IPS-15b (cell line): ENCODE measurements around the gene TRANK1.

Experiments used
- H3K27me3 ChIP-seq: one replicate; pipeline ENCODE4 v1.6.1; 2013; ENCODE audit warnings: low read length; ENCODE audit not compliant: control insufficient read depth, insufficient read depth
- H3K36me3 ChIP-seq: one replicate; pipeline ENCODE4 v1.6.1; 2013; ENCODE audit warnings: low read length; ENCODE audit not compliant: control insufficient read depth, insufficient read depth
- H3K4me1 ChIP-seq: one replicate; pipeline ENCODE4 v1.6.1; 2013; ENCODE audit warnings: mild to moderate bottlenecking, low read length; ENCODE audit not compliant: control insufficient read depth, insufficient read depth
- H3K4me3 ChIP-seq: one replicate; pipeline ENCODE4 v1.5.1; 2013; ENCODE audit warnings: low read depth, low read length
- H3K9ac ChIP-seq: one replicate; pipeline ENCODE4 v1.6.1; 2013; ENCODE audit warnings: low read depth, mild to moderate bottlenecking, low read length
- H3K9me3 ChIP-seq: one replicate; pipeline ENCODE4 v1.6.1; 2013; ENCODE audit warnings: mild to moderate bottlenecking, low read length; ENCODE audit not compliant: control insufficient read depth, insufficient read depth

TRANK1 gene

DNA sequence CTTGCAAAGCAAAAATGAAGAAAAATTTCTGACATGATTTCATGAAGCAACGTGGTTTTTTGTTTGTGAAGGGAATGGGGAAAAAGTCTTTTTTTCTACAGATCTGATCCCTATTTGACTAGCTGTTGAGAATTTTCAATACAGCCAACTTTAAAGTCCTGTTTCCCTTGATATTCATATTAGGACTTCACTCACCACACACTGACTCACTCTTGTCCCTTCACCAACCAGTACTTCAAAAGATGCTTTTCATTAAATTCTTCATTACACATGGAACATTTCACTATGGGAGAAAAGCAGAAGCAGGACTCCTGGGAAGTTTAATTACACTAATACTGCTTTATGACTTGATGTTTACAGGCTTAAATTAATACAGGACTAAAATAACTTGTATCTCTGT lies 16.6 kb downstream of the TRANK1 start:
- H3K4me1 ChIP-seq, result peaks cover 5% of the 10 kb centered on the region
- H3K9ac ChIP-seq, result no peak overlapping the region
- H3K27me3 ChIP-seq, result no peaks in the 10 kb centered on the region
- no peaks in the 10 kb centered on the region for H3K36me3 ChIP-seq
- no peaks in the 10 kb centered on the region for H3K9me3 ChIP-seq
- no peak overlapping the region for H3K4me3 ChIP-seq

DNA sequence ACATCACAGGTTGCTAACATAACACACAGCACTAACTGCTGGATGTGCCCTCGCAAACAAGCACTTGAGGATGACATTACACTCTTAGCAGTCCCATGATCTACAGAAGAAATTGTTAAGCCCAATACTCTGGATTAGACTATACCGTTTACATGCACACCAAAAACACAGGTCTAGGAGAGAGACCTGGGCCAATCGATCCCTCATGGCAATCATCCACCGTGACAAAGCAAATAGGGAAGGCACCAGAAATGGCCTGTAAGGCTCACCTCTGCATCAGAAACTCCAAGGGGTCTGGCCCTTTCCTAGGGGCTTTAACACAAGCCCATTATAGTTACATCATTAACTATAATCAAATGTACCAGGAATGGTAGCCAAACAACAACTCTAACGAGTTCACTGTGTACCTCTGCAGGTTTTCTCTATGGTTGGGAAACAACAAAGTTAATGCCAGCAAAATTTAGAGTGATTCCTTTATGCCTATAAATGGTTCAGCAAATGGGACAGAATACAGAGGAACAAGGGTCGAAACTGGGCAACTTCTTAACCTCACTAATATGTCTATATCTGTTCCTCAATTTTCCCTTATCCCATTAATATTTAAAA lies 18.5 kb downstream of the TRANK1 start:
- Histone ChIP-seq H3K4me1 (no peaks in the 10 kb centered on the region), H3K9me3 (peaks cover 3% of the 10 kb centered on the region), H3K9ac (no peak overlapping the region), H3K36me3 (no peaks in the 10 kb centered on the region), H3K27me3 (no peaks in the 10 kb centered on the region), H3K4me3 (no peak overlapping the region)

DNA sequence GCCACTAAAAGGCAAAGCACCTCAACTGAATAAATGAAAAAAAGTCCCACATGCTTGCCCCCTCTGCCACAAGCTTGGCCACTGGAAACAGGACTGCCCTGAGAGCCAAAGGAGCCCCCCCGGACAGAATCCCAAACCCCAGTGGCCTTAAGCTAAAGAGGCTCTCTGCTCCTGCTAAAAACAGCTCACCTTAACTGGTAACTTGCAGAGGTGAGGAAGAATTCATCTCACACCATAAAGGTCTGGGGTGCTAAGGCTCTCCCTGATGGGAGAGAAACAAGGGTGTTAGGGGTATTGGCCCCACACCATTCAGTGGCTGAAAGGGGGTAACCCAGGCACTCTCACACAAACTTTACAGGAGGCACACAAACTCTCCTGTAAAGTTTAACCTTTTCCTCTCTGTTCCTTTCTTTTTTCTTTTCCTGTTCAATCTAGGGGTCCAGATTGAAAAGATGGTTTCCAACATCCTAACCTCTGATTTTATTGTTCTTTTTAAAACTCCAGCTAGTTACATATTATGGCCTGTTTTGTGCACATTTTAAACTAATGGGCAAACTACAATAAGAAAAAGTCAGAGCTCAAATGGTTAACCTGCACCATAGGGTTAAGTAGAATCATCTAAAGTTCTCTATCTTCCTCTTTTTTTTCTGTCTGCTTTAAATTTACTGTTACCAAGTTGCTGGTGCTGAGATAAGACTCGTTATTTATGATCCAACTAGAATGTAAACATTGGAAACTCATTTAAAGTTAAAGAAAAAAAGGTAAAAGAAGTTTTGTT lies 19.9 kb downstream of the TRANK1 start:
- no peaks in the 10 kb centered on the region for H3K4me1 ChIP-seq

DNA sequence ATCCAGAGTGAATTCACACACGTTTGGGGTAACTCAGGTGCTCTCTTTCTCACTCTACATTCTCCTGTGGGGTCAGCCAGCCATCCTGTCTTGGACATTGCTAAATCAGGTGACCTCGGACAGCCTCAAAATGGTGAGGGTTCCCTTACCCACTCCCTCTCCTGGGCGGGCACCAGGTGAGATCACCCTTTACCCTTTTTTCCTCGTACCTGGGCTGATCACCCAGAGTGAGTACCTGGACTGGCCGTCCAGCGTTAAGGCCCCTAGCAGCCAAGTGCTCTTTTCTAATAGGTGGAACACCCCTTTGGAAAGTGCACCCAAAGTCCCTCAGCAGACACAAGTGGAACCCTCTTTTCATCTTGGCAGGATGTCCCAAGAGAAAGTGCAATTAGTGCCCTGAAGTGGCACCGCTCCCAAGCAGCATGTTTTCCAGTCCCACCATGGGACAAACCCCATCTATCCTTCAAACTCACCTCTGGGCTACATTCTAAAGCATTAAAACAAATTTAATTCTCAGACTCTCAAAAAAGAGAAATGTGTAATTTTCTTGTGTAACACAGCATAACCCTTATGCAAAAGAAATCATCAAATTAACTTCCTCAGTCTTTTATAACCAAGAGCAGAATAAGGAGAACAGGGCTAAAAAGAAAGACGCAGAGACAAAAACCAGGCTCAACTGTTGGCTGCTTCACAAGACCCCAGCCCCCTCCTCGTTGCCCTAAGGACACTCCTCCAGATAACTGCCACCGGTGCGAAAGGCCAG lies 20.7 kb downstream of the TRANK1 start:
- no peaks in the 10 kb centered on the region for H3K4me1 ChIP-seq
- no peak overlapping the region for H3K9ac ChIP-seq
- no peaks in the 10 kb centered on the region for H3K36me3 ChIP-seq
- peaks cover 8% of the 10 kb centered on the region for H3K9me3 ChIP-seq
- no peaks in the 10 kb centered on the region for H3K27me3 ChIP-seq
- no peak overlapping the region for H3K4me3 ChIP-seq

More for the DNA sequence above, 19.9 kb downstream of the TRANK1 start:
- no peaks in the 10 kb centered on the region for H3K27me3 ChIP-seq
- no peak overlapping the region for H3K4me3 ChIP-seq
- H3K9ac ChIP-seq, result no peak overlapping the region
- H3K9me3 ChIP-seq, result peaks cover 8% of the 10 kb centered on the region
- no peaks in the 10 kb centered on the region for H3K36me3 ChIP-seq

DNA sequence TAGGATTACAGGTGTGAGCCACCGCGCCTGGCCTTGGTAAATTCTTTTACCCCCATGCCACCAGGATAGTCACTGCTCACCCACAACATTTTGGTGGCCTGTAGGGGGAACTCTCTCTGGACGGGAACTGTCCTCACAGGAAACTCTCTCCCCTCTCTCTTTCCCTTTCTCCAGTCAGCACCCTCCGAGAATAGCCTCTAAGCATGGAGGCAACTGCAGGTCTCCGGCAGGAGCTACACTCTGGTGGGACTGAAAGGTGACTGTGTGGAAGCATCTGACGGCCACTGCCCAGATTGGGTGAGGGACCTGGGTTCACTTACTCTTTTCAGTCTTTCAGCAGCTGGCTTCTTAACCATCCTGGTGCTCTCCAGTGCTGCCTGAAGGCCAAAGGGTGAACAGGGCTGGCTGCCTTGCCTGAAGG lies 21.3 kb downstream of the TRANK1 start:
- Histone ChIP-seq H3K36me3 (no peaks in the 10 kb centered on the region), H3K4me1 (no peaks in the 10 kb centered on the region), H3K27me3 (no peaks in the 10 kb centered on the region), H3K4me3 (no peak overlapping the region), H3K9me3 (peaks cover 8% of the 10 kb centered on the region), H3K9ac (no peak overlapping the region)

DNA sequence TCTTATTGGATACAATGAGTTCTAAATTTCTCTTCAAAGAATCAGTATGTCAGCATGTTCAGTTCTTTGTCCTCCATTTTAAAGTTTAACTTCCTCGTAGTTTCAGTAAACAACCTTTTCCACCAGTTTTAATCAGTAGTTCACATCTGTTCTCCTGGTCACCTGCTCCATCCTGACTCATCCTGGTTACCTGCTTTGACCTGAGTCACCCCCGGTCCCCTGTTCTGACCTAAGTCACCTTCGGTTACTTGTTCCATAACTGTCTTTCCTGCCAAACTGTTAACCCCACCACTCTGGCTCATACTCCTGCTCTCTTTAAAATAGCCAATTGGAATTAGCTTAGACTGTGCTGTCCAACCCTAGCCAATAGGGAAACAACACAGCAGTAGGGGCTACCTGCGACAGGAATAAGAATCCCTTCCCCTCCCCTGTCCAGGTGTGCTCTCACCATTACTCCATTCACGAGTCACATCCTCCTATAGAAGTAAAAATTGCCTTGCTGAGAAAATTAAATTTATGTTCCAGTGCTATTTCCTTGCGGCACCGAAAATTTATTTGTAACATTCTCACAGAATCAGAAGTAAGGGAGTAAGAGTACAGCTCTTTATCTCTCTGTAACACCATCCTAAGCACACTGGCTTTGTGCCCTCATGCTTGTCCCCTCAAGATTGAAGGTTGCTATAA lies 23.8 kb downstream of the TRANK1 start:
- Histone ChIP-seq H3K9me3 (peaks cover 8% of the 10 kb centered on the region), H3K4me1 (no peaks in the 10 kb centered on the region), H3K27me3 (no peaks in the 10 kb centered on the region), H3K4me3 (no peak overlapping the region), H3K36me3 (no peaks in the 10 kb centered on the region), H3K9ac (no peak overlapping the region)

DNA sequence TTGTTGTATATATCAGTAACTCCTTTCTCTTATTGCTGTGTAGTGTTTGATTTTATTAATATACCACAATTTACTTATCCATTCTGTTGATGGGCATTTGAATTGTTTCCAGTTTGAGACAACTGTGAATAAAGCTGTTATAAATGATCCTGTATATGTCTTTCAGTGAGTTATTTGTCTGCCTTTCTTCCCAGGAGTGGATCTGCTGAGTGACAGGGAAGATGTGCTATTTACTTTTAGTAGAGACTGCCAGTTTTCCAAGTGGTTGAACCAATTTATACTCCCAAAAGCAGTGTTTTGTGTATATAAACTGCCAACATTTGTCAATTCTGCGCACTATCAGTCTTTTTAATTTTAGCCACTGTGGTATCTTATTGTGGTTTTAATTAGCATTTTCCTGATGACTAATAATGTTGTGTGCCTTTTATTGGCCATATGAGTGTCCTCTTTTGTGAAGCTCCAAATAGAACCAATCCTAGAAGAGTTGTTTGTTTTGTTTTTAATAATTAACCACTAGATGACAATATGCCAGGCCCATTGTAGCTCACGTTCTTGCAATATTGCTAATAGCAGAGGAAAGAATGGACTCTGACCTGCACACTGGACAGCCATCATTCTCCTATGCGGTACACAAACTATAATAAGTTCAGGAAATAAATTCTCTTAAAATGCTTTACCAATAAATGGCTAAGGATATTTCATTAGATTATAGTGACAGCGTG lies 25.3 kb downstream of the TRANK1 start:
- peaks cover 8% of the 10 kb centered on the region for H3K9me3 ChIP-seq
- no peaks in the 10 kb centered on the region for H3K27me3 ChIP-seq

DNA sequence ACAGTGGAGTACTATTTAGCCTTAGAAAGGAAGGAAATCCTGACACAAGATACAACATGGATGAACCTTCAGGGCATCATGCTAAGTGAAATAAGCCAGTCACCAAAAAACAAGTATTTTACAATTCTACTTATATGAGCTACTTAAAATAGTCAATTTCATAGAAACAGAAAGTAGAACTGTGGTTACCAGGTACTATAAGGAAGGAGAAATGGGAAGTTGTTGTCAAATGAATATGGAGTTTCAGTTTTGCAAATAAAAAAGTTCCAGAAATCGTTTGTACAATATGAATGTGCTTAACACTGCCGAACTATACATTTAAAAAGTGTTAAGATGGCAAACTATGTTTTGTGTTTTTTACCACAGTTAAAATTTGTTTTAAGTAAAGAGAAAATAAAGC lies 26.8 kb downstream of the TRANK1 start:
- Histone ChIP-seq H3K4me1 (no peaks in the 10 kb centered on the region), H3K9ac (no peak overlapping the region), H3K9me3 (peaks cover 8% of the 10 kb centered on the region), H3K36me3 (no peaks in the 10 kb centered on the region), H3K4me3 (no peak overlapping the region), H3K27me3 (no peaks in the 10 kb centered on the region)

More for the DNA sequence above, 25.3 kb downstream of the TRANK1 start:
- Histone ChIP-seq H3K4me3 (no peak overlapping the region), H3K9ac (no peak overlapping the region), H3K36me3 (no peaks in the 10 kb centered on the region), H3K4me1 (no peaks in the 10 kb centered on the region)

DNA sequence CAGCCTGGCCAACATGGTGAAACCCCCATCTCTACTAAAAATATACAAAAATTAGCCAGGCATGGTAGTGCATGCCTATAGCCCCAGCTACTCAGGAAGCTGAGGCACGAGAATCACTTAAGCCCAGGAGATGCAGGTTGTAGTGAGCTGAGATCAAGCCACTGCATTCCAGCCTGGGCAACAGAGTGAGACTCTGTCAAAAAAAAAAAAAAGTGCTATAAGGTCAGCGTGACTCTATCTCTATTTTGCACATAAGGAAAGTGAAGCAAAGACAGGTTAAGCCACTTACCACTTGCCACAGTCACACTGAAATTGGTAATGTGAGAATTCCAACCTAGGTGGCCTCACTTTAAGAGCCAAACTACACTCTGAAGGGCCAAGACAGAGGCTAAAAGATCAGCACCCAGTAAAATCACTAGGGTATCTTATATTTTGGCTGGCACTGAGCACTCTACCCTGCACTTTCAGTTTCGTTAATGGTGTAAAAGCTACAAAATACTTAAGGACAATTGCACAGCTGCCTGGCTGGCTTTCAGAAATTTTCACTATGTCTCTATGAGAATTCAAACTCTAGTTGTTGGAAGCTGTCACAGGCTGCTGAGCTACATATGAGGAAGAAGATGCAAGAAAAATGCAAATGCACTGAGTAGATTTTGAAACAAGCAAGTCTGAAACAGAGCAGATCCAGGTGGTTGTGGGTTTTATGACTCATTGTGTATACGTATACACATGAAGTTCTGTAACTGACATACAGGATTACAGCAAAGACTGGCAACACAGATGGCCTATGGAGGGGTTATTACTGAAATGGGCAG lies 32.7 kb downstream of the TRANK1 start:
- Histone ChIP-seq H3K9ac (no peak overlapping the region), H3K9me3 (no peaks in the 10 kb centered on the region), H3K27me3 (no peaks in the 10 kb centered on the region), H3K36me3 (no peaks in the 10 kb centered on the region), H3K4me3 (no peak overlapping the region), H3K4me1 (peaks cover 2% of the 10 kb centered on the region)

DNA sequence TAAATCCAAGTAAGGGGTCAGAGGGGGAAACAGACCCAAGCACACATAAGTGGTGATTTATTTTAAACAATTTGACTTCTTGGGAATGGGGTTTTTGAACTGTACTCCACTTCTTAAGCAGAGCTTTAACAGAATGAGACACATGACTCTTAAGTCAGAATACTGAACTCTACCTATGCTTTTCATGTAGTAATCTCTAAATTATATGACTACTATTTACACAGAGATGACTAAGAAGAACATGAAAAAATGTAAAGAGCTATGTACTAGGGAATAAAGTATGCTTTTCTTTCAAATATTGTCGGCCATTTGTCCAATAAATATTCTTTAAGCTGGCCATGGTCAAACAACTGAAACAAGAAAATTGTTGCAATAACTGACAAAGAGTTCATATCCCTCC lies 35.2 kb downstream of the TRANK1 start:
- H3K9ac ChIP-seq, result no peak overlapping the region
- H3K4me1 ChIP-seq, result peaks cover 2% of the 10 kb centered on the region
- H3K9me3 ChIP-seq, result no peaks in the 10 kb centered on the region
- no peak overlapping the region for H3K4me3 ChIP-seq
- no peaks in the 10 kb centered on the region for H3K36me3 ChIP-seq
- H3K27me3 ChIP-seq, result no peaks in the 10 kb centered on the region
